Neutrophil (primary cell): ENCODE results near the gene CSF3R.

Source experiments
- H3K27ac ChIP-seq: fragments of 200-600 bp; sonication (generic); 2 replicates; pipeline ENCODE4 v1.5.1; 2016; ENCODE audit warnings: mild to moderate bottlenecking, moderate library complexity
- H3K27me3 ChIP-seq: fragments of 200-600 bp; sonication (generic); 2 replicates; pipeline ENCODE4 v1.6.0; 2016; ENCODE audit warnings: mild to moderate bottlenecking
- H3K36me3 ChIP-seq: fragments of 200-600 bp; sonication (generic); 2 replicates; pipeline ENCODE4 v1.5.1; 2017
- H3K4me1 ChIP-seq, 2 experiments: fragments of 200-600 bp in 1 of 2; sonication (generic) in 1 of 2; 1 replicate in 1 of 2; 2 replicates in 1 of 2; pipeline versions ENCODE4 v1.5.1 to v1.6.1; 2013 to 2016; ENCODE audit warnings: low read depth in 1 of 2, low read length in 1 of 2, mild to moderate bottlenecking in 1 of 2, moderate library complexity in 1 of 2; ENCODE audit not compliant: control insufficient read depth in 1 of 2, insufficient read depth in 1 of 2
- H3K4me3 ChIP-seq, 2 experiments: fragments of 200-600 bp in 1 of 2; sonication (generic) in 1 of 2; 1 replicate in 1 of 2; 2 replicates in 1 of 2; pipeline ENCODE4 v1.5.1; 2013 to 2016; ENCODE audit warnings: low read depth in 1 of 2, low read length in 1 of 2, mild to moderate bottlenecking in 1 of 2, moderate library complexity in 1 of 2
- H3K9me3 ChIP-seq: fragments of 200-600 bp; sonication (generic); 2 replicates; pipeline ENCODE4 v1.5.1; 2016
- TF ChIP-seq, protein P1 (sequence below): fragments of 200-600 bp; sonication (generic); IDR thresholded peaks from 2 replicates; pipeline ENCODE4 v1.5.1; 2016; ENCODE audit warnings: antibody characterized with exemption

Gene CSF3R

GRCh38 chr1:36420409-36420808 is 62.3 kb downstream of the CSF3R start:
- H3K4me3 ChIP-seq: peak overlapping the region; percentile 24 to 32
- no peaks in the 10 kb centered on the region for H3K9me3 ChIP-seq
- H3K27me3 ChIP-seq: no peaks in the 10 kb centered on the region
- peaks cover 45 to 49% of the 10 kb centered on the region in 2 experiments for H3K4me1 ChIP-seq
- TF ChIP-seq, protein P1, sequence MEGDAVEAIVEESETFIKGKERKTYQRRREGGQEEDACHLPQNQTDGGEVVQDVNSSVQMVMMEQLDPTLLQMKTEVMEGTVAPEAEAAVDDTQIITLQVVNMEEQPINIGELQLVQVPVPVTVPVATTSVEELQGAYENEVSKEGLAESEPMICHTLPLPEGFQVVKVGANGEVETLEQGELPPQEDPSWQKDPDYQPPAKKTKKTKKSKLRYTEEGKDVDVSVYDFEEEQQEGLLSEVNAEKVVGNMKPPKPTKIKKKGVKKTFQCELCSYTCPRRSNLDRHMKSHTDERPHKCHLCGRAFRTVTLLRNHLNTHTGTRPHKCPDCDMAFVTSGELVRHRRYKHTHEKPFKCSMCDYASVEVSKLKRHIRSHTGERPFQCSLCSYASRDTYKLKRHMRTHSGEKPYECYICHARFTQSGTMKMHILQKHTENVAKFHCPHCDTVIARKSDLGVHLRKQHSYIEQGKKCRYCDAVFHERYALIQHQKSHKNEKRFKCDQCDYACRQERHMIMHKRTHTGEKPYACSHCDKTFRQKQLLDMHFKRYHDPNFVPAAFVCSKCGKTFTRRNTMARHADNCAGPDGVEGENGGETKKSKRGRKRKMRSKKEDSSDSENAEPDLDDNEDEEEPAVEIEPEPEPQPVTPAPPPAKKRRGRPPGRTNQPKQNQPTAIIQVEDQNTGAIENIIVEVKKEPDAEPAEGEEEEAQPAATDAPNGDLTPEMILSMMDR: no peak
- H3K27ac ChIP-seq: peak overlapping the region; percentile 86
- H3K36me3 ChIP-seq: no peaks in the 10 kb centered on the region

GRCh38 chr1:36419569-36419968 is 63.1 kb downstream of the CSF3R start:
- H3K36me3 ChIP-seq: no peaks in the 10 kb centered on the region
- no peaks in the 10 kb centered on the region for H3K27me3 ChIP-seq
- TF ChIP-seq, protein P1: no peak
- H3K9me3 ChIP-seq: no peaks in the 10 kb centered on the region
- H3K27ac ChIP-seq: peak overlapping the region; percentile 86
- H3K4me1 ChIP-seq: peaks cover 45 to 49% of the 10 kb centered on the region in 2 experiments
- H3K4me3 ChIP-seq: no peak overlapping the region

DNA sequence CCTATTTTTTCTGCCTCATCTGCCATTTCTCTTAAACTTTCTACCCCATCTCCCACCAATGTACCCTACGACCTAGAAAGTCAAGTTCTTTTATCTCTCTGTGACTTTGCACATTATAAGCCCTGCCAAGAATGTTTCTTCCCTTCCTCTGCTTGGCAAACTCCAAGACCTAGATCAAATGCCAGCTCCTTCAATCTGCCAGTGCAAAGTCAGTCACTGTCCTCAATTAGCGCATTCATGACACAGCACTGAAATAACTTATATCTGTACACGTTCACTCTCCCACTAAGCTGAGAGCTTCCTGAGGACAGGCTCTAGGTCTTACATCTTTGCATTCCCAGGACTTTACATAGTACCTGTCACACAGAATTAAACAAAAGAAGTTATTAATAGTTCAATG is 63.6 kb downstream of the CSF3R start:
- H3K4me3 ChIP-seq: no peak overlapping the region
- no peaks in the 10 kb centered on the region for H3K27me3 ChIP-seq
- H3K27ac ChIP-seq: peak overlapping the region; percentile 86
- peaks cover 45 to 49% of the 10 kb centered on the region in 2 experiments for H3K4me1 ChIP-seq
- TF ChIP-seq, protein P1: no peak
- no peaks in the 10 kb centered on the region for H3K36me3 ChIP-seq
- no peaks in the 10 kb centered on the region for H3K9me3 ChIP-seq

- H3K27me3 ChIP-seq: no peaks in the 10 kb centered on the region
- H3K4me1 ChIP-seq: peaks cover 45 to 49% of the 10 kb centered on the region in 2 experiments
- TF ChIP-seq, protein P1: no peak
- no peak overlapping the region for H3K4me3 ChIP-seq
- no peaks in the 10 kb centered on the region for H3K9me3 ChIP-seq
- H3K36me3 ChIP-seq: no peaks in the 10 kb centered on the region
- peak overlapping the region; percentile 34 for H3K27ac ChIP-seq
These were observed 64.8 kb downstream of the CSF3R start for GRCh38 chr1:36417931-36418330.
